ENCODE measurements around the gene KIF18A. TPM values are rescaled to one million over a fixed set of nuclear protein-coding genes. Genes with fewer than 3 reads are reported as not detected.

The KIF18A gene
- total RNA-seq, 4 donors from 2014 or later: 1.7 to 9.1 (median 3.6) TPM

DNA sequence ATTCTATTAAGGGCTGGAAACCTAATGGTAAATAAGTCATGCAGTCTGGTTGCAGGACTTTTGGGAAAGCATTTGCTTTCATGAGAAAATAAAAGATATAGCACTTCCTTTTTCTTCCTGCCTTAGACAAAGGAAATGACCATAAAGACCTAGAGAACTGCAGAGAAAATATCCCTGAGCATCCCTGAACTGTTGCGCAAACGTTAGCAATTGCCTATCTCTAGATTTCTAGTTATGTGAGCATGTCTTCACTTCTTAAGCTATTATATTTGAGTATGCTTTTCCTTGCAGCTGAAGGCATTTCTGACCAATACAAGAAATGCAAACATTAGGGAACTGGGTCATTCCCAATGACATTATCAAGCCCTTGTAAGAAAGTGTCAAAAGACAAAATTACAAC lies 110.6 kb downstream of the KIF18A start:
- H3K4me3 ChIP-seq: no peak overlapping the region
- WGBS, 2 donors: 86% methylated on average over 2 of the region's 2 CpGs
- TF ChIP-seq POLR2A (IDR thresholded peaks at IDR 0.05): no peak
- TF ChIP-seq, protein P1, sequence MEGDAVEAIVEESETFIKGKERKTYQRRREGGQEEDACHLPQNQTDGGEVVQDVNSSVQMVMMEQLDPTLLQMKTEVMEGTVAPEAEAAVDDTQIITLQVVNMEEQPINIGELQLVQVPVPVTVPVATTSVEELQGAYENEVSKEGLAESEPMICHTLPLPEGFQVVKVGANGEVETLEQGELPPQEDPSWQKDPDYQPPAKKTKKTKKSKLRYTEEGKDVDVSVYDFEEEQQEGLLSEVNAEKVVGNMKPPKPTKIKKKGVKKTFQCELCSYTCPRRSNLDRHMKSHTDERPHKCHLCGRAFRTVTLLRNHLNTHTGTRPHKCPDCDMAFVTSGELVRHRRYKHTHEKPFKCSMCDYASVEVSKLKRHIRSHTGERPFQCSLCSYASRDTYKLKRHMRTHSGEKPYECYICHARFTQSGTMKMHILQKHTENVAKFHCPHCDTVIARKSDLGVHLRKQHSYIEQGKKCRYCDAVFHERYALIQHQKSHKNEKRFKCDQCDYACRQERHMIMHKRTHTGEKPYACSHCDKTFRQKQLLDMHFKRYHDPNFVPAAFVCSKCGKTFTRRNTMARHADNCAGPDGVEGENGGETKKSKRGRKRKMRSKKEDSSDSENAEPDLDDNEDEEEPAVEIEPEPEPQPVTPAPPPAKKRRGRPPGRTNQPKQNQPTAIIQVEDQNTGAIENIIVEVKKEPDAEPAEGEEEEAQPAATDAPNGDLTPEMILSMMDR (IDR thresholded peaks at IDR 0.05): no peak

DNA sequence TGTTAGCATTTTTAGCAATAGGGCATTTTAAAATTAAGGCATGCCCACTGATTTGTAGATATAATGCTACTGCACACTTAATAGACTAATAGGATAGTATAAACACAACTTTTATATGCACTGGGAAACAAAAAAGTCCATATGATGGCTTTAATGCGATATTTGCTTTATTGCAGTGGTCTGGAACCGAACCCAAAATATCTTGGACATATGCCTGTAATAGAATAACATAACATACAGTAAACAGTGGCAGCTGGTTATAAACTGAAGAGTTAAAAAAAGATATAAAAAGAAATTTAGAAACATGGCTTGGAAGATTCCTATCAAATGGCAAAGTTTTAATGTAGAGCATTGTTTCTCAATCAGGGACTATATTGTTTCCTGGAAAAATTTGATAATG lies 111.9 kb downstream of the KIF18A start:
- Histone ChIP-seq H3K9me3 (peaks cover 0 to 9% (median under 1%) of the 10 kb centered on the region in 3 donors), H3K27me3 (no peaks in the 10 kb centered on the region), H3K4me1 (no peaks in the 10 kb centered on the region), H3K27ac (no peak overlapping the region), H3K4me3 (no peak overlapping the region), H3K36me3 (no peaks in the 10 kb centered on the region)
- WGBS, 2 donors: 67 to 81% methylated on average over 2 of the region's 2 CpGs
- intact Hi-C loops (cut with DNase I): no loop called here
- TF ChIP-seq POLR2A (IDR thresholded peaks at IDR 0.05): no peak
- TF ChIP-seq, protein P1 (IDR thresholded peaks at IDR 0.05): no peak
- no peak for DNase-seq

More for the DNA sequence above, 110.6 kb downstream of the KIF18A start:
- H3K27ac ChIP-seq: no peak overlapping the region
- intact Hi-C loops (cut with DNase I): no loop called here
- no peaks in the 10 kb centered on the region for H3K36me3 ChIP-seq
- H3K27me3 ChIP-seq: no peaks in the 10 kb centered on the region
- no peak for DNase-seq
- H3K4me1 ChIP-seq: no peaks in the 10 kb centered on the region
- peaks cover 0 to 21% (median 10%) of the 10 kb centered on the region in 3 donors for H3K9me3 ChIP-seq

DNA sequence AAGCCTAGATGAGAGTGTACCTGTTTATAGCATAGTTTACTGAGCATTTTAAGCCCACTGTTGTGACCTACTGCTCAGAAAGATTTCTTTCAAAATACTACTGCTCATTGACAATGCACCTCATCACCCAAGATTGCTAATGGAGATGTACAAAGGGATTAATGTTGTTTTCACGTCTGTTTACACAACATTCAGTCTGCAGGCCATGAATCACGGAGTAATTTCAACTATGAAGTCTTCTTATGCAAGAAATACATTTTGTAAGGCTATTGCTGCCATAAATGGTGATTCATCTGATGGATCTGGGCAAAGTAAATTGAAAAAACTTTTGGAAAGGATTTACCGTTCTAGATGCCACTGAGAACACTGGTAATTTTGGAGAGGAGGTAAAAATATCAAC lies 112.9 kb downstream of the KIF18A start:
- Histone ChIP-seq H3K4me1 (no peaks in the 10 kb centered on the region), H3K4me3 (no peak overlapping the region), H3K27ac (no peak overlapping the region), H3K9me3 (peaks cover 0 to 9% (median 0%) of the 10 kb centered on the region in 3 donors), H3K27me3 (no peaks in the 10 kb centered on the region), H3K36me3 (no peaks in the 10 kb centered on the region)
- DNase-seq: no peak
- TF ChIP-seq, protein P1 (IDR thresholded peaks at IDR 0.05): no peak
- intact Hi-C loops (cut with DNase I): no loop called here
- 57 to 62% methylated on average over 3 of the region's 3 CpGs for WGBS, 2 donors

DNA sequence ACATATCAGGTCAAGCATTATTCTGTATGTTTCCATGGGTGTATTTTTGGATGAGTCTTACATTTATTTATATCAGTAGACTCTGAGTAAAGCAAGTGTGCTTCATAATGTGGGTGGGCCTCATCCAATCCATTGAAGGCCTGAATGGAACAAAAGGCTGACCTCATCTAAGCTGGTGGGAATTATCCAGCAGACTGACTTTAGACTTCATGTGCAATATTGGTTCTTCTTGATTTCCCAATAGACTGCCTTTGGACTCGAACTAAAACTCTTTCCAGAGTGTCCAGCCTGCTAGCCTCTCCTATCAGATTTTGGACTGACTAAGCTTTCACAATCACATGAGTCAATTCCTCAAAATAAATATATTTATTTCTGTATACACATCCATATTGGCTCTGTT lies 116.2 kb downstream of the KIF18A start:
- no peaks in the 10 kb centered on the region for H3K9me3 ChIP-seq
- H3K27ac ChIP-seq: no peak overlapping the region
- no peak overlapping the region for H3K4me3 ChIP-seq
- TF ChIP-seq, protein P1 (IDR thresholded peaks at IDR 0.05): no peak
- no peak for TF ChIP-seq POLR2A (IDR thresholded peaks at IDR 0.05)
- intact Hi-C loops (cut with DNase I): no loop called here
- H3K36me3 ChIP-seq: no peaks in the 10 kb centered on the region
- no peak for DNase-seq
- no peaks in the 10 kb centered on the region for H3K27me3 ChIP-seq
- no peaks in the 10 kb centered on the region for H3K4me1 ChIP-seq
- 64 to 89% methylated on average over 1 of the region's 1 CpG for WGBS, 2 donors

DNA sequence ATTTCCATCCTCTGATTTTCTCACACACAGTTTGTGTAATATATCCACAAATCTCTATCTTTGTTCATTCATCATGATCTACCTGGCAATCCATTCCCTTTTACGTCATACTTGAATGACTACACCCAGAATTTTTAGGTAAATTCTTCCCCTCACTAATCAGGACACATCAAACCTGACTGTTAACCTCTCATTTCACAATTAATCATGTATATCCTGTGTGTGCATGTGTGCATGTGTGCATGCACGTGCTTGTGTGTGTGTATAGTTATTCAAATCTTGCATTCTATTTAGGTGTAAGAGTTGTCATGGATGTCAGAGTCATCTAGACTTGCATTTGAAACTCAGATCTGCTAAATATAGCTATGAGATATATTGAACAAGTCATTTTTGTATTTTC lies 130.4 kb downstream of the KIF18A start:
- Histone ChIP-seq H3K27ac (no peak overlapping the region), H3K36me3 (no peaks in the 10 kb centered on the region), H3K27me3 (no peaks in the 10 kb centered on the region), H3K4me1 (no peaks in the 10 kb centered on the region), H3K9me3 (no peaks in the 10 kb centered on the region), H3K4me3 (no peak overlapping the region)
- 44 to 63% methylated on average over 2 of the region's 2 CpGs for WGBS, 2 donors
- intact Hi-C loops (cut with DNase I): no loop called here
- no peak for TF ChIP-seq POLR2A (IDR thresholded peaks at IDR 0.05)
- TF ChIP-seq, protein P1 (IDR thresholded peaks at IDR 0.05): no peak
- no peak for DNase-seq
